T-helper 2 cell treated with Interferon-gamma antibody and Interleukin-4, amounts not matched to agents 5 μg/mL and 100 μg/mL, for 36 hours (primary cell): ENCODE results near the gene CAND2.
A peak's percentile ranks its signal among the peaks of the same experiment; 100 is the strongest.
"Not testable (repeated sequence)": the region's sequence is repeated elsewhere in the genome, so short reads cannot be mapped to it uniquely, and the experiment has no call there.

ENCODE experiments used
- DNase-seq: peaks from one replicate; pipeline ENCODE4 v3.0.0; 2021; ENCODE audit warnings: low spot score
- H3K27ac Mint-ChIP-seq: one replicate; pipeline ENCODE4 v1.8.0; 2021; ENCODE audit warnings: mild to moderate bottlenecking, mixed read lengths
- H3K27me3 Mint-ChIP-seq: one replicate; pipeline ENCODE4 v1.8.0; 2021; ENCODE audit warnings: low read depth, mixed read lengths
- H3K36me3 Mint-ChIP-seq: one replicate; pipeline ENCODE4 v1.8.0; 2021; ENCODE audit warnings: low read depth, mixed read lengths
- H3K4me1 Mint-ChIP-seq: one replicate; pipeline ENCODE4 v1.8.0; 2021; ENCODE audit warnings: low read depth, mixed read lengths
- H3K4me3 Mint-ChIP-seq: one replicate; pipeline ENCODE4 v1.8.0; 2022; ENCODE audit warnings: mild to moderate bottlenecking, moderate library complexity, mixed read lengths
- H3K9me3 Mint-ChIP-seq: one replicate; pipeline ENCODE4 v1.8.0; 2021; ENCODE audit warnings: mixed read lengths

The CAND2 gene

GRCh38 chr3:12837295-12837986 is 41.0 kb downstream of the CAND2 start:
- Mint-ChIP-seq H3K4me3 (peak overlapping the region; percentile 98), H3K4me1 (peaks cover 32% of the 10 kb centered on the region), H3K27me3 (no peaks in the 10 kb centered on the region), H3K36me3 (peaks cover 80% of the 10 kb centered on the region), H3K27ac (no peak overlapping the region), H3K9me3 (no peaks in the 10 kb centered on the region)
- DNase-seq, result no peak

GRCh38 chr3:12838179-12838965 is 41.9 kb downstream of the CAND2 start:
- Mint-ChIP-seq H3K4me3 (peak overlapping the region; percentile 98), H3K9me3 (no peaks in the 10 kb centered on the region), H3K27me3 (no peaks in the 10 kb centered on the region), H3K27ac (no peak overlapping the region), H3K4me1 (peaks cover 32% of the 10 kb centered on the region), H3K36me3 (peaks cover 72% of the 10 kb centered on the region)
- no peak for DNase-seq

GRCh38 chr3:12839156-12839946 is 42.9 kb downstream of the CAND2 start:
- no peaks in the 10 kb centered on the region for H3K9me3 Mint-ChIP-seq
- peaks cover 63% of the 10 kb centered on the region for H3K36me3 Mint-ChIP-seq
- H3K27ac Mint-ChIP-seq, result peak overlapping the region; percentile 99
- no peak for DNase-seq
- no peaks in the 10 kb centered on the region for H3K27me3 Mint-ChIP-seq
- H3K4me3 Mint-ChIP-seq, result peak overlapping the region; percentile 98
- H3K4me1 Mint-ChIP-seq, result peaks cover 32% of the 10 kb centered on the region

- Mint-ChIP-seq H3K4me1 (peaks cover 32% of the 10 kb centered on the region), H3K36me3 (peaks cover 56% of the 10 kb centered on the region), H3K27ac (peak overlapping the region; percentile 99), H3K4me3 (peak overlapping the region; percentile 98)
- not testable (repeated sequence) for DNase-seq, H3K27me3 Mint-ChIP-seq, H3K9me3 Mint-ChIP-seq
Observed at GRCh38 chr3:12840148-12840547, 43.7 kb downstream of the CAND2 start.

GRCh38 chr3:12840591-12841148 is 44.2 kb downstream of the CAND2 start:
- peak overlapping the region; percentile 99 for H3K27ac Mint-ChIP-seq
- peak overlapping the region; percentile 98 for H3K4me3 Mint-ChIP-seq
- H3K27me3 Mint-ChIP-seq, result no peaks in the 10 kb centered on the region
- peaks cover 53% of the 10 kb centered on the region for H3K36me3 Mint-ChIP-seq
- no peaks in the 10 kb centered on the region for H3K9me3 Mint-ChIP-seq
- no peak for DNase-seq
- H3K4me1 Mint-ChIP-seq, result peaks cover 32% of the 10 kb centered on the region

- Mint-ChIP-seq H3K4me3 (peak within 1 kb of the TSS; percentile 98), H3K27ac (peak within 1 kb of the TSS; percentile 99), H3K4me1 (peaks cover 32% of the 10 kb centered on the region), H3K36me3 (peaks cover 46% of the 10 kb centered on the region), H3K9me3 (no peaks in the 10 kb centered on the region), H3K27me3 (no peaks in the 10 kb centered on the region)
- DNase-seq, result peak; percentile 82
Observed at GRCh38 chr3:12841149-12841969, 44.9 kb downstream of the CAND2 start, which contains the start of gene RPL32. Gene RPL32 (minus strand): TSS chr3:12841565. CDS start chr3:12840237, 1,328 bp downstream.

GRCh38 chr3:12841970-12842328 is 45.5 kb downstream of the CAND2 start:
- Mint-ChIP-seq H3K4me1 (peaks cover 30% of the 10 kb centered on the region), H3K27ac (peak overlapping the region; percentile 99), H3K4me3 (peak overlapping the region; percentile 98), H3K36me3 (peaks cover 42% of the 10 kb centered on the region), H3K27me3 (no peaks in the 10 kb centered on the region), H3K9me3 (no peaks in the 10 kb centered on the region)
- DNase-seq, result no peak

- Mint-ChIP-seq H3K4me1 (peaks cover 29% of the 10 kb centered on the region), H3K4me3 (no peak overlapping the region), H3K36me3 (peaks cover 36% of the 10 kb centered on the region), H3K27ac (peak overlapping the region; percentile 99), H3K27me3 (no peaks in the 10 kb centered on the region), H3K9me3 (no peaks in the 10 kb centered on the region)
- DNase-seq, result no peak
Observed at GRCh38 chr3:12842469-12842868, 46.0 kb downstream of the CAND2 start.

- H3K27me3 Mint-ChIP-seq, result no peaks in the 10 kb centered on the region
- H3K27ac Mint-ChIP-seq, result no peak overlapping the region
- H3K4me3 Mint-ChIP-seq, result no peak overlapping the region
- H3K36me3 Mint-ChIP-seq, result peaks cover 4% of the 10 kb centered on the region
- peaks cover 2% of the 10 kb centered on the region for H3K4me1 Mint-ChIP-seq
- H3K9me3 Mint-ChIP-seq, result no peaks in the 10 kb centered on the region
- no peak for DNase-seq
Observed at GRCh38 chr3:12845811-12846210, 49.3 kb downstream of the CAND2 start.

- no peak overlapping the region for H3K4me3 Mint-ChIP-seq
Observed at GRCh38 chr3:12852201-12852600, 55.7 kb downstream of the CAND2 start.

GRCh38 chr3:12853847-12854246 is 57.4 kb downstream of the CAND2 start:
- not testable (repeated sequence) for DNase-seq, H3K4me1 Mint-ChIP-seq, H3K36me3 Mint-ChIP-seq, H3K4me3 Mint-ChIP-seq, H3K27ac Mint-ChIP-seq, H3K9me3 Mint-ChIP-seq, H3K27me3 Mint-ChIP-seq

More at GRCh38 chr3:12852201-12852600, 55.7 kb downstream of the CAND2 start:
- Mint-ChIP-seq H3K9me3 (no peaks in the 10 kb centered on the region), H3K4me1 (no peaks in the 10 kb centered on the region), H3K27ac (no peak overlapping the region), H3K27me3 (peaks cover 9% of the 10 kb centered on the region), H3K36me3 (no peaks in the 10 kb centered on the region)
- DNase-seq, result no peak

GRCh38 chr3:12854565-12854964 is 58.1 kb downstream of the CAND2 start:
- no peaks in the 10 kb centered on the region for H3K4me1 Mint-ChIP-seq
- no peak overlapping the region for H3K27ac Mint-ChIP-seq
- no peak for DNase-seq
- H3K36me3 Mint-ChIP-seq, result no peaks in the 10 kb centered on the region
- peaks cover 10% of the 10 kb centered on the region for H3K27me3 Mint-ChIP-seq
- H3K4me3 Mint-ChIP-seq, result no peak overlapping the region
- H3K9me3 Mint-ChIP-seq, result no peaks in the 10 kb centered on the region

- Mint-ChIP-seq H3K4me3 (no peak overlapping the region), H3K27ac (no peak overlapping the region), H3K9me3 (no peaks in the 10 kb centered on the region), H3K36me3 (no peaks in the 10 kb centered on the region), H3K27me3 (peaks cover 13% of the 10 kb centered on the region), H3K4me1 (no peaks in the 10 kb centered on the region)
- no peak for DNase-seq
Observed at GRCh38 chr3:12856626-12857025, 60.1 kb downstream of the CAND2 start.
